ENCODE measurements around the gene GPR141.

The GPR141 gene

DNA sequence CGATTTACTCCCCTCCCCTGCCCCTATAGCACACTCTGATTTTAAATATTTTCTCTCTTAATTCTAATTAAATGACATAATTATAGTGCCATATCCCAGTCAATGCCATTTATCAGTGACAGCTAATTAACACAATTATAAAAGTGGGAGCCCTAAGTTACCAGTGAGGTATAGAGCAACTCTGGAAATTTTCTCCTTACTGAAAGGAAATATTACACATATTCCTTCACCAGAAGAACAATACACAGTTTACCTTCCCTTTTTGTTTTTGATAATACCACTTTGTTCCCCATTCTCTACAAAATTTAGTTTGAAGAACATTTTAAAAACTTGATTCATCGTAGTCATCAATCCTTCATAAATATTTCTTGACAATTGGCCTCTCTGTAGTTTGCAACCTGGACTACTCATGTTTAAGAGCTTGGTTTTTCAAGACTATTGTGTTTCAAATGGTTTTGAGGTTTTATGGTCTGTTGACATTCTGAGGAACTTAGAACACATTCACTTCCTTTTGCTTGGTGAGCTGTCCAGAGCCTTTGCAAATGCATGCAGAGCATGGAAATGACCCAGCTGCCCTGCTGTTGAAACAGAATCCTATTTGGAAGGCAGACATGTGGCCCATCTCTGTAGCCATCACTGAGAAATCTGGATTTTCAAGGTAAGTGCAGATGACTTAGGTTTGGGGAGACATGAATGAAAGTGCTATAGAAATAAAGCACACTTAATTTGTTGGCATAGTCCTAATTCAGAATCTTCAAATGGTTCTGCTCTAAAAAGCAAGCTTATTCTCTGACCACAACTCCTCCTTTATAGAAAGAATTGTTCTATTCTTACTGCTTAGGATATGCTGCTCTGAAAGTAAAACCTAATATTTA is at the start of gene GPR141:
Gene GPR141 (plus strand): TSS at position 521 of the 875 bp plus-strand sequence. CDS start 56,628 bp downstream, outside the sequence.
- DNase-seq (ENCODE audit: low read depth) = no peak

- DNase-seq (ENCODE audit: low read depth) = no peak
Observed at GRCh38 chr7:37635346-37635745, 48.2 kb upstream of the GPR141 start.

DNA sequence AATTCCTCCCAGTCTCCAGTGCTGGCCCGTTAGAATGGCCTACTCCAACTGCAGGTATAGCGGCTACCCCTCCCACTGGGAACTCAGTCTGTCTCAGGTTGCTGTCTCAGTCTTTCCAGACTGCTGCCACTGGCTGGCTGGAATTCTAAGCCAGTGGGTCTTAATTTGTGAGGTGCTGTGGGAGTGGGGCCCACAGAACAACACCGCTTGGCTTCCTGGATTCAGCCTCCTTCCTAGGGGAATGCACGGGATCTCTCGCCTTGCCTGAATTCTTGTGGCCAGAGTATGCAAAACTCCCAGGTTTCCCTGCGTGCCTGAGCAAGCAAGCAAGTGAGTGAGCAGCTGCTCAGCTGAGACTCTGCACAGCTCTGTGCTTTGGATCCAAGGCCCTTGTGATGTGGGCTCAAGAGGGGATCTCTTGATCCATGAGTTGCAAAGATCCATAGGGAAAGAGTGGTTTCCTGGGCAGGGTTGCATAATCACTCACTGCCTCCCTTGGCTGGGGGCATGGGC is 41.5 kb upstream of the GPR141 start:
- no peak for DNase-seq (ENCODE audit: low read depth)

DNA sequence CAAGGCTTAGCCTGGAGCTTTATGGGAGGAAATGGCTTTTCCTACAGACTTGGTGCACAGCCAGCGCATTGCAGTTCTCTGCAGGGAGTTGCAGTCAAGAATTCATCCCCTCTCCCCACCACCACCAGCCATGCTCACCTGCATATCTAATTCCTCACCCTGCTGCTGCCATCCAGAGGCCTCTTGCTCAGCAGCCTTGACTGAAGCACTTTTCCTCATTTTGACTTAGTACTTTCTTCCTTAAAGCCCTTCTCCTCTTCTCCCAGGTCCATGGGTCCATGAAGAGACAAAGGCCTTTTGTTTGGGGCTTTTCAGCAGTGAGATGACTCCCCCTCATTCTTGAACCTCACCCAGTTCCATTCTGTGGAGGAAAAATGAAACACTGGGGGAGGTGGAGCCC is 39.7 kb upstream of the GPR141 start:
- no peak for DNase-seq (ENCODE audit: low read depth)

DNA sequence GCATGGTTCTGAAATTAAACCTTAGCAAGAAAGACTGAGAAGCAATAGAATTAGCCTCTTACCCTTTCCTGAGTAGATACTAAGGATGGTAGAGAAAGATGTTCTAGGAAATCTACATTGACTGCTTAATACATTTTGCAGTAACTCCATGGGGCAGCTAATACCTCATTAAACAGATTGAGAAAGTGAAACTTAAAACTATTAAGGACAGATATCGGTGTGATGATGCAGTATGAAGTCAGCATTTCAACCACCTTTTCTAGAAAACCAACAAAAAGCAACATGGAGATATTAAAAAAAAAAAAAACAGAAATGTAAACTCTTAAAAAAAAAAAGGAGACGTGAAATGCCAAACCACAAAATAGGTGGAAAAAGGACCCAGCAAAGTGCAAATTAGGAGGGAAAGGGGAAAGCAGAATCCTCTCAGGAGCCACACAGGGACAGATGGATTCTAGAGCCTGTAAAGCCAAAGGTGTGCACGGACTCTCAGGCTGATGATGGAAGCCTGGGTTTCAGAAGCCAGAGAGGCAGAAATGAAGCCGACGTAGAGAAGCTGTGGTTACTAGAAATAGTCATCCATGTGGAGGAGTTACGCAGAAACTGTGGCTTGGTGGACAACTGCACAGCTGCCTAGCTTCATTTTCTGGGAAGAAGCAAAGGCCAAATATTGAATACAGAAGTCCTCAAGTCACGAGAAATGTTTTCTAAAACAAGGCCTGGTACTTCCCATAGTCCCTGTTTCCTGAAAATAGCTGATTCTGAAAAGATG is 38.1 kb upstream of the GPR141 start:
- DNase-seq (ENCODE audit: low read depth) = no peak

GRCh38 chr7:37656913-37657530 is 26.5 kb upstream of the GPR141 start:
- DNase-seq (ENCODE audit: low read depth) = no peak

GRCh38 chr7:37657816-37658215 is 25.8 kb upstream of the GPR141 start:
- DNase-seq (ENCODE audit: low read depth) = no peak

DNA sequence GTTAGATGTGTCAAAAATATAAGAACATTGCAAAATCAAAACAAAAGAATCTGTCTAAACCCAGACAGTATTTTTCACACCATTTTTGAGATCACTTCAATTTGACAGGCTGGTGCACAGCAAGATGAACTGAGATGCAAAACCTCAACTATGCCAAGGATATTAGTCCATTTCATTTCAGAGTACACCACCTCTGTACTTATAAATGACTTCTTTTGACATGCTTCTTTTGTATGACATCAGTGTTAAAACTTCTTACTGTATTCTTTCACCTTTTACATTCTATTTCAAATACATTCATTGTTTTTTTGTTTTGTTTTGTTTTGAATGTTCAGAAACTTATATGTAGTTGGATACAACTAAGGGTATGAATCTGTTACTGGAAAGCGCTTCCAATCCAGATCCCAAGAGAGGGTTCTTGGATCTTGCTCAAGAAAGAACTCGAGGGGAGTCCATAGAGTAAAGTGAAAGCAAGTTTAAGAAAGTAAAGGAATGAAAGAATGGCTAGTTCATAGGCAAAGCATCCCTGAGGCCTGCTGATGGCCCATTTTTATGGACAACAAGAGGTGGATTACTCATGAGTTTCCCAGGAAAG is 23.5 kb upstream of the GPR141 start:
- no peak for DNase-seq (ENCODE audit: low read depth)

DNA sequence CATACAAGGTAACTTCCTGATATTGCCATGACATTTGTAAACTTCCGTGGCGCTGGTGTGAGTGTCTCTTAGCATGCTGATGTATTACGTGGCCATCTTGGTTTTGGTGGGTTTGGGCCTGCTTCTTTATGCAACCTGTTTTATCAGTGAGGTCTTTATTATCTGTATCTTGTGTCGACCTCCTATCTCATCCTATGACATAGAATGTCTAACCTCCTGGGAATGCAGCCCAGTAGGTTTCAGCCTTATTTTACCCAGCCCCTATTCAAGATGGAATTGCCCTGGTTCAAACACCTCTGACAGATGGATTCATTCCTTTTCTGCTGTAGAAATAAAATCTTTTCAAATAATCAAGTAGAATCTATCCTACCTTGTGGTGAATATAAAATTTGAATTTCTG is 23.0 kb upstream of the GPR141 start:
- no peak for DNase-seq (ENCODE audit: low read depth)

DNA sequence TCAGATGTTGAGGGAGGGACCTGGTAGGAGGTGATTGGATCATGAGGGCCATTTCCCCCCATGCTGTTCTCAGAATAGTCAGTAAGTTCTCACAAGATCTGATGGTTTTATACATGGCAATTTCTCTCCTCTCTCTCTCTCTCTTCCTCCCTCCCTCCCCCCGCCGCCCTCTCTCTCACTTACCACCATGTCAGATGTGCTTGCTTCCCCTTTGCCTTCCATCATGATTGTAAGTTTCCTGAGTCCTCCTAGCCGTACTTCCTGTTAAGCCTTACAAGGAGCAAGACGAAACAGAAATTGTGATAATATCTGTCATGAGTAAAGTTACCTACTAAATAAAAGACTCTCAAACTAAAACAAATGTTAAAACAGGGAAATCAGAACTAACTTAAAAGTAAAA is 19.9 kb upstream of the GPR141 start:
- DNase-seq (ENCODE audit: low read depth) = no peak

- DNase-seq (ENCODE audit: low read depth) = no peak
Observed at GRCh38 chr7:37665352-37666022, 18.1 kb upstream of the GPR141 start.

DNA sequence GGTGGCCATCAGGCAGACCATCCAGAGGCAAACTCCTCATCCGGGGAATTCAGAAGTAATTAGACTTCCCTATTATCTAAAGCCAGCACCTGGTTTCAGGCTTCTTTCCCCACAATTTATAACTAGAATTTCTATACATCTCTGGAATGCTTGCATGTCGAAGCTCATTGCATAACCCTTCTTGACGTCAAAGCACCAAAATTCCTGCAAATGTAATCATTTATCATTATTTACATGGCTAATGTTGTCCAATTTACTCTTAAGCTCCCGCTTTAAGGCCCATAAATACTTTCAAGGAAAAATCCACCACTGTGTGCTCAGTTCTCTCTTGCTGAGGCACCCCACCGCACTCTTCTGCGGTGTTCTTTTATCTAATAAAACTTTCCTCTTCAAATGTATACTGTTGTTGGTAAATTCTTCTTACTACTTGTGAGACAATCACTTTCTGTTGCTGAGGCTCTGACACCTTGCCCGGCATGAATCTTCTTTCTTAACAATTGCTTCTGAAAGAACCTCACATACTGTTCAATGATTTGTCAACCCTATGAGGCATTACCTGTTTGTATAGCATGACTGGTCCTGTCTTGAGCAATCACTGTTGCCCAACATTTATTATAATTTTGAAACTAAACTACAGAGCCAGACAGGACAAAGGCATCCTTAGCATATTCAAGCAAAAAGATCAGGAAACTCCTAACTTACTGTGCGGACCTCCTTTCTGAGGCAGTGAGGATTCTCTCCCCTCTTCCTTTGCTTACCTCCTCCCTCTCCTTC is 17.4 kb upstream of the GPR141 start:
- DNase-seq (ENCODE audit: low read depth) = no peak

GRCh38 chr7:37669818-37670217 is 13.7 kb upstream of the GPR141 start:
- DNase-seq (ENCODE audit: low read depth) = no peak

- no peak for DNase-seq (ENCODE audit: low read depth)
Observed at GRCh38 chr7:37670436-37670835, 13.1 kb upstream of the GPR141 start.

DNA sequence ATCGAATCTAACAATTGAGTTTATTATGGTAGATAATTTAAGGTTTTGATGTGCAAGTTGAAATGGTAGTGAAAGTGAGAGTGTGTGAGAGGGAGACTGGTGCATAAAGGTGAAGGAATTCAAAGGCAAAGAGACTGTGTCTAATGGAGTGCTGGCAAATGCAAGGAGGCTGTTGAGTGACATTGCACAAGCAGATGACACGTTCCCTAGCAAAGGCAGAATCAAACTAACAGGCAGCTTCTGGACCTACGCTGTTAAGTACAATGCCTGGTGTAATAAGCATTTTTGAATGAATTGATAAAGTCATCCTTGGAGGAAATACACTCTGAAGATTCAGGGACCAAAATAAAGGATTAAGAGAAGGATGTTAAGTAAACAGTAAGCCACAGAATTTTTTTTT is 11.7 kb upstream of the GPR141 start:
- DNase-seq (ENCODE audit: low read depth) = no peak

- DNase-seq (ENCODE audit: low read depth) = no peak
Observed at GRCh38 chr7:37672926-37673325, 10.6 kb upstream of the GPR141 start.

DNA sequence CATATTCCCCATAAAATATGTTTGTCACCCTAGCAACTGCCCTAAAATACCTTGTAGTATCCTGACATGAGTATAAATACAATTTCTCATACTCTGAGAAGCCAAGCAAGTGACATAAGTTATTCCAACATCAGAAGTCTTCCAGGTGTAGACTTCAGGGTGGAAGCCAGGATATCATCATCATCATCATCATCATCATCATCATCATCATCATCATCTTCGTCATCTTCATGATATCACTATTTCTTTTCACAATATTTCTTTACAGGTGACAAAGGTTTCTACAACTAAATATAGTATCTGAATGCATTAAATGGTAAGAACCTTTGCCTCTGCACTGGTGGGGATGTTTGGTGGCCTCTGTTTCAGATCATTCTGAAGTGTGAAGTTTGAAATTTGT is 10.0 kb upstream of the GPR141 start:
- DNase-seq (ENCODE audit: low read depth) = no peak

DNA sequence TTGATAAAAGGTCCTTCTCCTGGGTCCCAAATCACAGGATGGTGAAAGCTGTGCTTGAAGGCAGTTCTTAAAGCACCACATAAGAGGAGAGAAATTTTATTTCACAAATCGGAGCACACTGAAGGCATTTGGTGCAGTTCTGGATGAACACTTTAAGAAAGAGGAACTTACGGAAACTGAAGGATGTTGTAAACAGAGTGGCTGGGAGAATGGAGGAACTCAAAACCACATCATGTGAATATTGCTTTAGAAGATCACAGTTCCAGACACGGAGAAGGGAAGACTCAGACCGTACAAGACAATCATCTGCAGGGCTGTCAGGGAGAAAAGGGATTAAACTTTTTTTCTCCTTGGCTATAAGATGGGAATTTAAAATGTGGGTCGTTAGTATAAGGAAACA is 9.0 kb upstream of the GPR141 start:
- DNase-seq (ENCODE audit: low read depth) = no peak

- no peak for DNase-seq (ENCODE audit: low read depth)
Observed at GRCh38 chr7:37675749-37676148, 7.8 kb upstream of the GPR141 start.

DNA sequence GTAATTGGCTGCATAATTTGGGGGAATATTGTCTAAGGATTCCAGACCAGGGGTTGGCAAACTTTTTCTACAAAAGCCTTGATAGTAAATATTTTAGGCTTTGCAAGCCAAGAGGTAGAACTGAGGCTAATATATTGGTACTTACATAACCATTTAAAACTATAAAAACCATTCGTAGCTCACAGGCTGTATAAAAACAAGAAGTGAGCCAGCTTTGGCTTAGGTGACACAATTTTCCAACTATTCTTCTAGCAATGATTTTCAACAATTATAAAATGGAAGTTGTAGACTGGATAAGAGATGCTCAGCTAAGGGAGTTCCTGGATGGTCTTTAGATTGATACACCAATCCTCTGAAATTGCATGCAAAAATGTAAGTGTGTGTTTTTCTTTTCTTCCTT is 1.4 kb downstream of the GPR141 start:
- DNase-seq (ENCODE audit: low read depth) = no peak
